ENCODE data around the gene IAH1.

IAH1 gene

DNA sequence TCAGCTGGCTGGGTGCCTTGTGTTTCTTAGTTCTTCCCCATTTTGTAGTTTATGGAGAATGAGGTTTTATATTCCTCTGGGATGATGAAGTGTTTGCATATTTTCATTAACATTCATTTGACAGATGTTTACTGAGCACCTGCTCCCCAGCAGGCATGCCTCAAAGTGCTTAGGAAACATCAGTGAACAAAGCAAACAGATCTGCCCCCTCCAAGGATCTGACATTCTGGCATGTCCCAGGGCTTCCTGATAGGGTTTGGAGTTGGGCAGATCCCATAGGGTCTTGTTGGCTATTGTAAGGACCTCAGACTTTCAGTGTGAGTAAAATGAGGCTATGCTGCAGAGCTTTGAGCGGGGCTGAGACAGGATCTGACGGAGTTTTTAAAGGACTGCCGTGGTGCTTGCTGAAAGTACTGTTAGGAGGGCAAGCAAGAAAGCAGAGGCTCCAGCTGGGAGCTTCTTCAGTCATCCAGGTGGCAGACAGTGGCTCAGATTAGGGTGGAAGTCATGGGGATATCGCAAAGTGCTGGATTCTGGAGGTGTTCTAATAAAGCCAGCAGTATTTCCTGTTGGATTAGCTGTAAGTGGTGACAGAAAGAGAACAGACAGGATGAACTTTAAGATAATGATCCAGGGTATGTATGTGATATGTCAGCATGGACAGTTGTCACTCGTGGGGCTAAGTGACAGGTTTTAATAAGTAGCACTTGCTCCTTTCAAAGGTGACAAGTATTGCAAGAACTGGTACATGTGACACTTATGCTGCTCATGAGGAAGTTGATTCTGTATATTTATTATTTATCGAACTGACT is 11.3 kb upstream of the IAH1 start:
- DNase-seq (ENCODE audit: low read depth in 2 of 2), result no peak
- no peak overlapping the region for H3K4me3 ChIP-seq (replicated peaks in 1 of 2; ENCODE audit: low read depth in 2 of 2, low read length in 2 of 2)
- TF ChIP-seq, protein P1, sequence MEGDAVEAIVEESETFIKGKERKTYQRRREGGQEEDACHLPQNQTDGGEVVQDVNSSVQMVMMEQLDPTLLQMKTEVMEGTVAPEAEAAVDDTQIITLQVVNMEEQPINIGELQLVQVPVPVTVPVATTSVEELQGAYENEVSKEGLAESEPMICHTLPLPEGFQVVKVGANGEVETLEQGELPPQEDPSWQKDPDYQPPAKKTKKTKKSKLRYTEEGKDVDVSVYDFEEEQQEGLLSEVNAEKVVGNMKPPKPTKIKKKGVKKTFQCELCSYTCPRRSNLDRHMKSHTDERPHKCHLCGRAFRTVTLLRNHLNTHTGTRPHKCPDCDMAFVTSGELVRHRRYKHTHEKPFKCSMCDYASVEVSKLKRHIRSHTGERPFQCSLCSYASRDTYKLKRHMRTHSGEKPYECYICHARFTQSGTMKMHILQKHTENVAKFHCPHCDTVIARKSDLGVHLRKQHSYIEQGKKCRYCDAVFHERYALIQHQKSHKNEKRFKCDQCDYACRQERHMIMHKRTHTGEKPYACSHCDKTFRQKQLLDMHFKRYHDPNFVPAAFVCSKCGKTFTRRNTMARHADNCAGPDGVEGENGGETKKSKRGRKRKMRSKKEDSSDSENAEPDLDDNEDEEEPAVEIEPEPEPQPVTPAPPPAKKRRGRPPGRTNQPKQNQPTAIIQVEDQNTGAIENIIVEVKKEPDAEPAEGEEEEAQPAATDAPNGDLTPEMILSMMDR (IDR thresholded peaks at IDR 0.05; ENCODE audit: low read depth, low read length), result no peak

DNA sequence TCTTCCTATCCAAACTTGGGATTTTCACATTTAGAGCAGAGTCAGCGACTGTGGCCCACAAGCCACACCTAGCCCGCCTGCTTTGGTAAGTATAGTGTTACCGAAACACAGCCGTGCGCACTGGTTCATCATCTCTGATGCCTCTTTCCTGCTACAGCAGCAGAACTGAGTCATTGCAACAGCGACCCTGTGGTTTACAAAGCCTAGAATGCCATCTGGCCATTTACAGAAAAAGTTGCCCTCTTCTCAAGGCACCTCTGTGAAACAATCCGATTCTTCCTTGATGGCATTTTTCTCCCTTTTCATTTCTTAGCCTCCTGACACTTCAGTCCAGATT is 10.7 kb upstream of the IAH1 start:
- TF ChIP-seq, protein P1 (IDR thresholded peaks at IDR 0.05; ENCODE audit: low read depth, low read length), result no peak
- H3K4me3 ChIP-seq (replicated peaks in 1 of 2; ENCODE audit: low read depth in 2 of 2, low read length in 2 of 2), result no peak overlapping the region
- DNase-seq (ENCODE audit: low read depth in 2 of 2), result peak in 1 of 2 donors; percentile 21

DNA sequence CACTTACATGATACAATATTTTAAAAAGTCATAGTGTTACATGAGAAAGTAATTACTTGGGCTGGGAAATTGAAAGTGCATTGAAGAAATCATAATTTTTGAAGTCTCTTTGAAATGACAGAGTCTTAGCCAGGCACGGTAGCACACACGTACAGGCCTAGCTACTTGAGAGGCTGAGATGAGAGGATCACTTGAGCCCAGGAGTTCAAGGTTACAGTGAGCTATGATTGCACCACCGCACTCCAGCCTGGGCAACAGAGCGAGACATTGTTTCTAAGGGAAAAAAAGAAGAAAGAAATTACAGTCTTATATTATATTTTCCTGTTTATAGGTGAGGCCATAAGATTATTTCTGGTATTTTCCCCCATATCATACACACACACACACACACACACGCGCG is 9.2 kb upstream of the IAH1 start:
- no peak for DNase-seq (ENCODE audit: low read depth in 2 of 2)
- TF ChIP-seq, protein P1 (IDR thresholded peaks at IDR 0.05; ENCODE audit: low read depth, low read length), result no peak
- H3K4me3 ChIP-seq (replicated peaks in 1 of 2; ENCODE audit: low read depth in 2 of 2, low read length in 2 of 2), result no peak overlapping the region

DNA sequence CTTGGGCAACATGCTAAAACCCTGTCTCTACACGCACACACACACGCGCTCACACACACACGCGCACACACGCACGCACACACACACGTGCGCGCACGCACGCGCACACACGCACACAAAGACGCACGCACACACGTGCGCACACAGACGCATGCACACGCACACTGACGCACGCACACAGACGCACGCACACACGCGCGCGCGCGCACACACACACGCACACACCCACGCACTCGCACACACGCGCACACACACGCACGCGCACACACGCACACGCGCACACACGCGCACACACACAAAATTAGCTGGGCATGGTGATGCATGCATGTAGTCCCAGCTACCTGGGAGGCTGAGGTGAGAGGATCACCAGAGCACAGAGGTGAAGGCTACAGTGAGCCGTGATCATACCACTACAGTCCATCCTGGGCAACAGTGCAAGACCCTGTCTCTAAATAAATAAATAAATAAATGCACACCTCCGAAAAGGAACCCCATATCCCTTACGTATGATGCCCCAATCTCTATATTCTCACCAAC is 8.1 kb upstream of the IAH1 start:
- no peak overlapping the region for H3K4me3 ChIP-seq (replicated peaks in 1 of 2; ENCODE audit: low read depth in 2 of 2, low read length in 2 of 2)
- TF ChIP-seq, protein P1 (IDR thresholded peaks at IDR 0.05; ENCODE audit: low read depth, low read length), result no peak
- DNase-seq (ENCODE audit: low read depth in 2 of 2), result no peak

DNA sequence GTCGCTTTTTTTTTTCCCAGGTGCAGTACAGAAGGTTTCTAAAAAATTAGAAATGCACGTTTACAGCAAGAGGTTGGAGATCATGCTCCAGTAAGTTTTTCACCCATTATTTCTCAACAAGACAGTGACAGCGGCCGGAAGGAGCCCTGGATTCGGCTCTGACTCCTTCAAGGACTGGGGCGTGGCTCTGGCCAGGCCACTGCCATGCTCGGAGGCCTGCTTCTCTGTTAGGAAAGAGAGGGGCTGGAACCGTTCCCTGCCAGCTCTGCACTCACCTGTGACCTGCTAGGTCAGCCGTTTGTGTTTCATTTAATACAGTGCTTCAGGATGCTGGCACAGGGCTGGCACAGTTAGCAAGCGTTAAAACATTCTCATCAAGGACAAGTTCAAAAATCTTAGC is 6.7 kb upstream of the IAH1 start:
- no peak for DNase-seq (ENCODE audit: low read depth in 2 of 2)
- TF ChIP-seq, protein P1 (IDR thresholded peaks at IDR 0.05; ENCODE audit: low read depth, low read length), result no peak
- no peak overlapping the region for H3K4me3 ChIP-seq (replicated peaks in 1 of 2; ENCODE audit: low read depth in 2 of 2, low read length in 2 of 2)

DNA sequence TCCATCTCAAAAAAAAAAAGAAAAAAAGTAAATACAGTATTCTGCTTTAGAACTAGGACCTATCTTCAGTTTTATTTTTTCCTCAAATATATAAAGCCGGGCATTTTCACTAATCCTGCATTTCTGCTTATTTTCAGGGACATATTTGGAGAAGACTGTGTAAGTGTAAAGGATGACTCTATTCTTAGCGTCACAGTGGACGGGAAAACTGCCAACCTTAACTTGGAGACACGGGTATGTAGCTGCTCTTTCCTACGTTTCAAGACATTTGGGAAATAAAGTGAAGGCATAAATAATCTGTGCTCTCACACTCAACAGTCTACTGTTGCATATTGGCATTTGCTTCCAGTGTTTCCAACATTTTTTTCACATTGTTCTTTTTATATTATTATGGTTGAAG is 3.1 kb upstream of the IAH1 start:
- DNase-seq (ENCODE audit: low read depth in 2 of 2), result no peak
- TF ChIP-seq, protein P1 (IDR thresholded peaks at IDR 0.05; ENCODE audit: low read depth, low read length), result no peak
- H3K4me3 ChIP-seq (replicated peaks in 1 of 2; ENCODE audit: low read depth in 2 of 2, low read length in 2 of 2), result no peak overlapping the region

Measured in cardiac fibroblast (primary cell).